Astrocyte of the spinal cord (primary cell): ENCODE measurements around the gene CHD3.
A peak's percentile ranks its signal among the peaks of the same experiment; 100 is the strongest.

ENCODE experiments used
- DNase-seq: peaks from one replicate; pipeline ENCODE4 v3.0.0; 2011; ENCODE audit warnings: low read depth, low spot score
- H3K4me3 ChIP-seq: 2 replicates; pipeline ENCODE4 v1.5.1; 2011; ENCODE audit warnings: low read depth, mild to moderate bottlenecking, low read length, moderate library complexity
- in situ Hi-C: cut with HindIII; loops from 2 replicates; pipeline ENCODE4 v1.10.0; 2017; ENCODE audit warnings: low sequenced_read_pairs
- TF ChIP-seq, protein P1 (sequence below): IDR thresholded peaks from 2 replicates; pipeline ENCODE4 v1.5.1; 2012; ENCODE audit warnings: low read depth, mild to moderate bottlenecking, low read length, inconsistent platforms

The CHD3 gene

GRCh38 chr17:7912927-7913524 lies 24.4 kb downstream of the CHD3 start:
- TF ChIP-seq, protein P1, sequence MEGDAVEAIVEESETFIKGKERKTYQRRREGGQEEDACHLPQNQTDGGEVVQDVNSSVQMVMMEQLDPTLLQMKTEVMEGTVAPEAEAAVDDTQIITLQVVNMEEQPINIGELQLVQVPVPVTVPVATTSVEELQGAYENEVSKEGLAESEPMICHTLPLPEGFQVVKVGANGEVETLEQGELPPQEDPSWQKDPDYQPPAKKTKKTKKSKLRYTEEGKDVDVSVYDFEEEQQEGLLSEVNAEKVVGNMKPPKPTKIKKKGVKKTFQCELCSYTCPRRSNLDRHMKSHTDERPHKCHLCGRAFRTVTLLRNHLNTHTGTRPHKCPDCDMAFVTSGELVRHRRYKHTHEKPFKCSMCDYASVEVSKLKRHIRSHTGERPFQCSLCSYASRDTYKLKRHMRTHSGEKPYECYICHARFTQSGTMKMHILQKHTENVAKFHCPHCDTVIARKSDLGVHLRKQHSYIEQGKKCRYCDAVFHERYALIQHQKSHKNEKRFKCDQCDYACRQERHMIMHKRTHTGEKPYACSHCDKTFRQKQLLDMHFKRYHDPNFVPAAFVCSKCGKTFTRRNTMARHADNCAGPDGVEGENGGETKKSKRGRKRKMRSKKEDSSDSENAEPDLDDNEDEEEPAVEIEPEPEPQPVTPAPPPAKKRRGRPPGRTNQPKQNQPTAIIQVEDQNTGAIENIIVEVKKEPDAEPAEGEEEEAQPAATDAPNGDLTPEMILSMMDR, result peak; percentile 75
- in situ Hi-C loops, result no loop called here
- peak; percentile 73 for DNase-seq
- no peak overlapping the region for H3K4me3 ChIP-seq

GRCh38 chr17:7915179-7915610 lies 26.6 kb downstream of the CHD3 start:
- in situ Hi-C loops, result no loop called here
- peak overlapping the region; percentile 48 for H3K4me3 ChIP-seq
- TF ChIP-seq, protein P1, result no peak
- no peak for DNase-seq

- TF ChIP-seq, protein P1, result no peak
- peak within 1 kb of the TSS; percentile 48 for H3K4me3 ChIP-seq
- in situ Hi-C loops, result no loop called here
- peak; percentile 97 for DNase-seq
These were observed 27.2 kb downstream of the CHD3 start, which contains the start of gene RNF227 for GRCh38 chr17:7915611-7916384. TSS of gene RNF227 (minus strand) at chr17:7916289. CDS start at chr17:7916195, 94 bp downstream.

DNA sequence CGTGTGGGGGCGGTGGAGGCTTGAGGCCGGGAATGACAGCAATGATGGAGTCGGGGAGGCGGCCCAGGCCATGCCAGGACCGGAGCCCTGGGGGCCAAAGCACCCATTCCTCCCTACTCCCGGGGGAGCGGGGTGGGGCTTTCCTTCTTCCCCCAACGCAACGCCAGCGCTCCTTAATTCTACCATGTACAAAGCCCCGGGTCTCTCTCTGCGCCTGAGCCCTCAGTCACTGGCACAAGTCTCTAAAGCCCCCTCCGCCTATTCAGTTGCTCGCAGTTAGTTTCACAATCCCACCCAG lies 27.7 kb downstream of the CHD3 start:
- H3K4me3 ChIP-seq, result peak overlapping the region; percentile 46
- in situ Hi-C loops, result no loop called here
- TF ChIP-seq, protein P1, result no peak
- DNase-seq, result no peak

DNA sequence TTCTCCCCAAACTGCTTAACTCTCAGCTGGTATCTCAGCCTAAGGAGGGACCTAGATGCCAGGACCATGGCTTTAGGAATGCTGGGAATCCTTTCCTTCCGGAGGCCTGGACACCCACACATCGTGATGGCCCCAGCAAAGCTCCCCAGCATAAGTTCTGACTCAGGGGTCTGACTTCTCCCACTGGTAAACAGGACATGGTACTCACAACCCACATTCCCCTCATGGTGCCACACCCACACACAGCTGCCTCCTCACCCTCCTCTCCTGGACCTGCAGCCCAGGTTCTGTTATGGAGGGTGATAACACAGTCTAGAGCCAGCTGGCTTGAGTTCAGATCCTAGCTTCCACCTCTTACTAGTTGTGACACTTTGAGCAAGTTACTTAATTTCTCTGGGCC lies 28.2 kb downstream of the CHD3 start:
- in situ Hi-C loops, result no loop called here
- TF ChIP-seq, protein P1, result no peak
- DNase-seq, result no peak
- H3K4me3 ChIP-seq, result no peak overlapping the region

GRCh38 chr17:7922269-7922844 lies 33.8 kb downstream of the CHD3 start:
- TF ChIP-seq, protein P1, result no peak
- in situ Hi-C loops, result no loop called here
- DNase-seq, result no peak
- peak overlapping the region; percentile 37 for H3K4me3 ChIP-seq
